Endothelial cell of umbilical vein (primary cell): Measurements from ENCODE around the gene JCAD. TPM values are rescaled to one million over a fixed set of nuclear protein-coding genes. Genes with fewer than 3 reads are reported as not detected.

ENCODE experiments used
- BruUV-seq: library from RNA; stranded (reverse); fragments of 400-500 nt; replicated peaks from 2 replicates; lab custom pipeline; 2021; lab: Mats Ljungman, UMichigan
- CTCF ChIA-PET: fragments of 300-600, 350-600 bp; sonication (Branson Sonifier 250); formaldehyde crosslinking; loops from one replicate; lab custom pipeline; 2021; ENCODE audit warnings: antibody characterized with exemption, inconsistent platforms; lab: Charles Lee
- POLR2A ChIA-PET: fragments of 300-600, 350-600 bp; sonication (Branson Sonifier 250); formaldehyde crosslinking; loops from one replicate; lab custom pipeline; 2021; ENCODE audit warnings: antibody characterized with exemption, inconsistent platforms; lab: Charles Lee
- DNase-seq: peaks from one replicate; pipeline ENCODE4 v3.0.0-alpha.2; 2011; ENCODE audit warnings: low read depth, low spot score
- FAIRE-seq: peaks from 2 replicates; lab custom pipeline; 2011; peaks lifted over from hg19 to GRCh38; lab: Jason Lieb, UNC
- H2AFZ ChIP-seq: 2 replicates; pipeline ENCODE4 v1.6.0; 2012; ENCODE audit warnings: low read depth, low read length, control low read depth, inconsistent platforms
- H3K27ac ChIP-seq: 2 replicates; pipeline ENCODE4 v1.5.1; 2011; ENCODE audit warnings: low read depth, mild to moderate bottlenecking, control low read depth, low read length, moderate library complexity; ENCODE audit not compliant: insufficient read depth
- H3K27me3 ChIP-seq, 2 experiments: 2 replicates each; pipeline versions ENCODE4 v1.6.0 to v1.6.1; 2011; ENCODE audit warnings: low read length in 2 of 2, mixed read lengths in 1 of 2; ENCODE audit not compliant: control insufficient read depth in 2 of 2, insufficient read depth in 2 of 2
- H3K36me3 ChIP-seq, 2 experiments: 2 replicates in 1 of 2; 3 replicates in 1 of 2; pipeline ENCODE4 v1.5.1; 2011; ENCODE audit warnings: low read length in 2 of 2, mild to moderate bottlenecking in 1 of 2, moderate library complexity in 1 of 2; ENCODE audit not compliant: control insufficient read depth in 2 of 2, insufficient read depth in 2 of 2; ENCODE audit errors: extremely low read depth in 1 of 2
- H3K4me1 ChIP-seq: 3 replicates; pipeline ENCODE4 v1.5.1; 2011; ENCODE audit warnings: mild to moderate bottlenecking, low read length; ENCODE audit not compliant: control insufficient read depth, insufficient read depth; ENCODE audit errors: extremely low read depth
- H3K4me2 ChIP-seq: 2 replicates; pipeline ENCODE4 v1.6.1; 2011; ENCODE audit warnings: low read length, control low read depth, mixed read lengths; ENCODE audit not compliant: insufficient read depth
- H3K4me3 ChIP-seq, 3 experiments: fragments of 200-600 bp in 1 of 3; sonication (generic), shearing (Covaris generic) in 1 of 3; replicated peaks in 1 of 3; 2 replicates each; pipeline ENCODE4 v1.5.1; 2011 to 2016; ENCODE audit warnings: control low read depth in 3 of 3, low read length in 3 of 3, mild to moderate bottlenecking in 2 of 3, inconsistent platforms in 1 of 3, low read depth in 1 of 3, moderate library complexity in 1 of 3; ENCODE audit not compliant: insufficient read depth in 1 of 3
- H3K79me2 ChIP-seq: 2 replicates; pipeline ENCODE4 v1.6.0; 2012; ENCODE audit warnings: low read length, inconsistent platforms; ENCODE audit not compliant: control insufficient read depth, insufficient read depth
- H3K9ac ChIP-seq: replicated peaks from 2 replicates; pipeline ENCODE3; 2011; ENCODE audit warnings: low read length, control low read depth; ENCODE audit not compliant: insufficient read depth; ENCODE audit errors: extremely low read depth
- H3K9me1 ChIP-seq: replicated peaks from 3 replicates; pipeline ENCODE4 v1.6.0; 2011; ENCODE audit warnings: mild to moderate bottlenecking, low read length; ENCODE audit not compliant: control insufficient read depth, insufficient read depth; ENCODE audit errors: extremely low read depth
- H3K9me3 ChIP-seq: replicated peaks from 2 replicates; pipeline ENCODE4 v1.5.1; 2012; ENCODE audit warnings: low read length, inconsistent platforms; ENCODE audit not compliant: control insufficient read depth, insufficient read depth
- H4K20me1 ChIP-seq: replicated peaks from 2 replicates; pipeline ENCODE3; 2011; ENCODE audit warnings: mild to moderate bottlenecking, low read length; ENCODE audit not compliant: control insufficient read depth, insufficient read depth; ENCODE audit errors: extremely low read depth
- CTCF ChIP-seq, 2 donors: IDR thresholded peaks; 1 replicate in 1 of 2; 2 replicates in 1 of 2; pipeline ENCODE4 v1.5.1; 2011; ENCODE audit warnings: low read length in 2 of 2, mild to moderate bottlenecking in 2 of 2, moderate library complexity in 2 of 2, control low read depth in 1 of 2, inconsistent platforms in 1 of 2, low read depth in 1 of 2; ENCODE audit not compliant: insufficient read depth in 1 of 2; ENCODE audit errors: extremely low read depth in 1 of 2
- FOS ChIP-seq: IDR thresholded peaks from 2 replicates; pipeline ENCODE4 v1.6.1; 2011; ENCODE audit warnings: mild to moderate bottlenecking, low read length, moderate library complexity, borderline replicate concordance; ENCODE audit not compliant: insufficient read depth
- GATA2 ChIP-seq: IDR thresholded peaks from 2 replicates; pipeline ENCODE4 v1.7.0; 2011; ENCODE audit warnings: low read depth, mild to moderate bottlenecking, moderate library complexity, mixed read lengths, low read length; ENCODE audit not compliant: insufficient read length, insufficient read depth
- JUN ChIP-seq: IDR thresholded peaks from 2 replicates; pipeline ENCODE4 v1.6.1; 2011; ENCODE audit warnings: borderline replicate concordance, low read depth; ENCODE audit not compliant: insufficient read length, insufficient read depth
- MYC ChIP-seq: IDR thresholded peaks from one replicate; pipeline ENCODE4 v1.6.1; 2011; ENCODE audit warnings: mild to moderate bottlenecking, low read depth, low read length
- POLR2A ChIP-seq: IDR thresholded peaks from 2 replicates; pipeline ENCODE4 v1.6.1; 2012; ENCODE audit warnings: low read depth, mild to moderate bottlenecking, control low read depth, low read length
- POLR2AphosphoS5 ChIP-seq: IDR thresholded peaks from 2 replicates; pipeline ENCODE4 v1.6.1; 2012; ENCODE audit warnings: low read depth, mild to moderate bottlenecking, control low read depth, low read length, moderate library complexity; ENCODE audit not compliant: insufficient read depth
- dilution Hi-C: fragments of 300-500 bp; cut with MboI; formaldehyde crosslinking; loops from one replicate; pipeline ENCODE4 v1.15.0; 2019; ENCODE audit warnings: low sequenced_read_pairs; ENCODE audit not compliant: extremely low pct_ligation_motif_present
- intact Hi-C: fragments of 100-400 bp; cut with micrococcal nuclease; formaldehyde crosslinking; loops from one replicate; pipeline ENCODE4 v1.10.0; 2022
- polyA plus RNA-seq, 4 experiments: library from polyadenylated mRNA; depleted of rRNA in 3 of 4; stranded (reverse) in 3 of 4; unstranded in 1 of 4; fragments of >200 nt; gene quantifications; 2 replicates each; pipeline versions ENCODE4 v1.2.1 to v1.2.3, GENCODE V29; 2011 to 2012; ENCODE audit warnings: missing spikeins in 1 of 4
- total RNA-seq: library from RNA; stranded (reverse); gene quantifications from 2 replicates; pipeline ENCODE4 v1.2.3, GENCODE V29; 2021

Gene JCAD
- total and polyA plus RNA-seq, 2 donors (not counting 3 experiments of a cell fraction or from before 2014, with no cell fraction given), result 17.5 to 76.3 TPM

DNA sequence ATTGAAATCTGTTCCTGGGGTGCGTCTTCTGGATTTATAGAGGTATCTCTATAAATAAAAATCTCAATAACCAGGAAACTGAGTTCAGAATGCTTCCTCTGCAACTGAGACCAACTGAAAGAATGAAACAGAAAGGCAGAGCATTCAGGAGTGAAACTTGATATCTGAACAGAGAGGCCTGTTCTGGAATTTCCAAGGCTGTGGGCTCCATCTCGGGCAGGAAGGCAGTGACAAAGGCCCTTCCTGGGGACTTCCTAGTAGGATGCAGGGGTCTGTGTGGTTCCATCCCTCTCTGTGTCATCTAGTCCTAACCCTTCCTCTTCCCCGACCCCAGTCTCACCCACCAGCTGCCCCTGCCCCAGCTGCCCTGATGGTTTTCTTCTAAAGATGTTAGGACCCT, 52.0 kb downstream of the JCAD start:
- ChIA-PET POLR2A (no interaction called here), CTCF (no interaction called here)
- Histone ChIP-seq H3K4me2 (no peak overlapping the region), H3K27ac (no peak overlapping the region), H3K9ac (no peak overlapping the region), H3K36me3 (no peaks in the 10 kb centered on the region), H3K79me2 (no peaks in the 10 kb centered on the region), H3K9me3 (no peaks in the 10 kb centered on the region), H3K4me1 (peaks cover 12% of the 10 kb centered on the region), H3K9me1 (no peaks in the 10 kb centered on the region), H3K27me3 (no peaks in the 10 kb centered on the region), H3K4me3 (no peak overlapping the region), H4K20me1 (no peaks in the 10 kb centered on the region), H2AFZ (no peak overlapping the region)
- no TSS peak for BruUV-seq
- TF ChIP-seq FOS, result no peak
- TF ChIP-seq CTCF (IDR thresholded peaks at IDR 0.05; ENCODE audit: extremely low read depth in 1 of 2, insufficient read depth in 1 of 2, low read depth in 1 of 2, low read length in 2 of 2), result no peak
- TF ChIP-seq POLR2A, result no peak
- TF ChIP-seq GATA2, result no peak
- TF ChIP-seq MYC, result no peak
- TF ChIP-seq POLR2AphosphoS5, result no peak
- TF ChIP-seq JUN, result no peak
- intact Hi-C loops (no loop called here), dilution Hi-C loops (no loop called here)
- peak; percentile 65 for FAIRE-seq
- DNase-seq, result peak; percentile 39
